ENCODE results near the gene UTP4. TPM values are rescaled to one million over a fixed set of nuclear protein-coding genes. Genes with fewer than 3 reads are reported as not detected.

Gene UTP4
- polyA plus RNA-seq, 1 experiment: 54.2 TPM

- ChIA-PET CTCF (interaction anchor here (0.6 to 3.9 kb wide), 5 partner anchors 7 to 1021 kb away, joined by 3 to 22 read pairs (median 3); no protein-coding TSS in a partner anchor), POLR2A (no interaction called here)
- Histone ChIP-seq H3K4me3 (ENCODE audit: low read depth, low read length) (no peak overlapping the region), H3K9me3 (ENCODE audit: control insufficient read depth, insufficient read depth, low read length) (no peaks in the 10 kb centered on the region), H3K27ac (ENCODE audit: low read depth, low read length) (no peak overlapping the region), H3K27me3 (ENCODE audit: control insufficient read depth, insufficient read depth, low read length) (no peaks in the 10 kb centered on the region)
- TF ChIP-seq, protein P1, sequence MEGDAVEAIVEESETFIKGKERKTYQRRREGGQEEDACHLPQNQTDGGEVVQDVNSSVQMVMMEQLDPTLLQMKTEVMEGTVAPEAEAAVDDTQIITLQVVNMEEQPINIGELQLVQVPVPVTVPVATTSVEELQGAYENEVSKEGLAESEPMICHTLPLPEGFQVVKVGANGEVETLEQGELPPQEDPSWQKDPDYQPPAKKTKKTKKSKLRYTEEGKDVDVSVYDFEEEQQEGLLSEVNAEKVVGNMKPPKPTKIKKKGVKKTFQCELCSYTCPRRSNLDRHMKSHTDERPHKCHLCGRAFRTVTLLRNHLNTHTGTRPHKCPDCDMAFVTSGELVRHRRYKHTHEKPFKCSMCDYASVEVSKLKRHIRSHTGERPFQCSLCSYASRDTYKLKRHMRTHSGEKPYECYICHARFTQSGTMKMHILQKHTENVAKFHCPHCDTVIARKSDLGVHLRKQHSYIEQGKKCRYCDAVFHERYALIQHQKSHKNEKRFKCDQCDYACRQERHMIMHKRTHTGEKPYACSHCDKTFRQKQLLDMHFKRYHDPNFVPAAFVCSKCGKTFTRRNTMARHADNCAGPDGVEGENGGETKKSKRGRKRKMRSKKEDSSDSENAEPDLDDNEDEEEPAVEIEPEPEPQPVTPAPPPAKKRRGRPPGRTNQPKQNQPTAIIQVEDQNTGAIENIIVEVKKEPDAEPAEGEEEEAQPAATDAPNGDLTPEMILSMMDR (IDR thresholded peaks at IDR 0.05; ENCODE audit: low read depth, low read length): no peak
- no peak for DNase-seq (ENCODE audit: low read depth, low spot score)
Measured at GRCh38 chr16:69116256-69116875, 16.1 kb upstream of the UTP4 start.

- DNase-seq (ENCODE audit: low read depth, low spot score): no peak
- ChIA-PET CTCF (interaction anchor here (0.6 to 3.9 kb wide), 4 partner anchors 8 to 1022 kb away, joined by 3 to 22 read pairs (median 4); no protein-coding TSS in a partner anchor), POLR2A (interaction anchor here (0.7 kb wide), 1 partner anchor 755 kb away, joined by 4 read pairs; no protein-coding TSS in a partner anchor)
- Histone ChIP-seq H3K9me3 (ENCODE audit: control insufficient read depth, insufficient read depth, low read length) (no peaks in the 10 kb centered on the region), H3K27me3 (ENCODE audit: control insufficient read depth, insufficient read depth, low read length) (no peaks in the 10 kb centered on the region), H3K27ac (ENCODE audit: low read depth, low read length) (no peak overlapping the region), H3K4me3 (ENCODE audit: low read depth, low read length) (no peak overlapping the region)
- TF ChIP-seq, protein P1 (IDR thresholded peaks at IDR 0.05; ENCODE audit: low read depth, low read length): no peak
Measured at GRCh38 chr16:69116906-69117305, 15.5 kb upstream of the UTP4 start.

GRCh38 chr16:69118468-69118867, 14.0 kb upstream of the UTP4 start:
- peak overlapping the region; percentile 21 for H3K27ac ChIP-seq (ENCODE audit: low read depth, low read length)
- TF ChIP-seq, protein P1 (IDR thresholded peaks at IDR 0.05; ENCODE audit: low read depth, low read length): no peak
- no peak overlapping the region for H3K4me3 ChIP-seq (ENCODE audit: low read depth, low read length)
- CTCF ChIA-PET: interaction anchor here (3.9 kb wide), 1 partner anchor 271 kb away, joined by 22 read pairs; no protein-coding TSS in a partner anchor
- DNase-seq (ENCODE audit: low read depth, low spot score): no peak
- H3K9me3 ChIP-seq (ENCODE audit: control insufficient read depth, insufficient read depth, low read length): no peaks in the 10 kb centered on the region
- H3K27me3 ChIP-seq (ENCODE audit: control insufficient read depth, insufficient read depth, low read length): no peaks in the 10 kb centered on the region
- POLR2A ChIA-PET: no interaction called here

DNA sequence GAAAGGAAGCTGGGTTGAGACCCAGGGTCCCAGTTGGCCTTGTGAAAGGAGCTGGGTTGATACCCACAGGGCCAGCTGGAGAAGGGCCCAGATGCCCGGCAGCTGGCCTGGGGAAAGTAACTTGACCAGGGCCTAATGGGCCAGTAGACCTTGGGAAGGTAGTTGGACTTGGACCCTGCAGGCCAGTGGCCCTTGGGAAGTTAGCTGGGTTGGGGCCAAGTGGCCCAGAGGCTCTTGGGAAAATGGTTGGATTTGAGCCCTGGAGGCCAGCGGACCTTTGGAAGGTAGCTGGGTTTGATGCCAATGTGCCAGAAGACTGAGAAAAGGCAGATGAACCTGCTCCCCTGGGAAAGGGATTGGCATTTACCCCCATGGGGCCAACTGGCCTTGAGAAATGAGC, 13.5 kb upstream of the UTP4 start:
- DNase-seq (ENCODE audit: low read depth, low spot score): no peak
- H3K4me3 ChIP-seq (ENCODE audit: low read depth, low read length): no peak overlapping the region
- no peaks in the 10 kb centered on the region for H3K27me3 ChIP-seq (ENCODE audit: control insufficient read depth, insufficient read depth, low read length)
- ChIA-PET CTCF (interaction anchor here (0.6 to 3.9 kb wide), 2 partner anchors 131 to 272 kb away, joined by 3 to 22 read pairs; no protein-coding TSS in a partner anchor), POLR2A (no interaction called here)
- H3K9me3 ChIP-seq (ENCODE audit: control insufficient read depth, insufficient read depth, low read length): no peaks in the 10 kb centered on the region
- TF ChIP-seq, protein P1 (IDR thresholded peaks at IDR 0.05; ENCODE audit: low read depth, low read length): no peak
- H3K27ac ChIP-seq (ENCODE audit: low read depth, low read length): no peak overlapping the region

GRCh38 chr16:69119536-69119935, 12.9 kb upstream of the UTP4 start:
- ChIA-PET POLR2A (no interaction called here), CTCF (interaction anchor here (0.6 to 3.9 kb wide), 2 partner anchors 132 to 272 kb away, joined by 3 to 22 read pairs; no protein-coding TSS in a partner anchor)
- Histone ChIP-seq H3K27ac (ENCODE audit: low read depth, low read length) (no peak overlapping the region), H3K4me3 (ENCODE audit: low read depth, low read length) (no peak overlapping the region), H3K9me3 (ENCODE audit: control insufficient read depth, insufficient read depth, low read length) (no peaks in the 10 kb centered on the region), H3K27me3 (ENCODE audit: control insufficient read depth, insufficient read depth, low read length) (no peaks in the 10 kb centered on the region)
- TF ChIP-seq, protein P1 (IDR thresholded peaks at IDR 0.05; ENCODE audit: low read depth, low read length): no peak
- DNase-seq (ENCODE audit: low read depth, low spot score): no peak

All from AG04450 (cell line).